Heart left ventricle (tissue), 13 donors: ENCODE results near the gene LGR6.

Source experiments
- POLR2A ChIP-seq, 2 donors: fragments of 450-650 bp; IDR thresholded peaks; one replicate each; pipeline ENCODE4 v1.6.1; 2017; ENCODE audit warnings: antibody characterized with exemption in 2 of 2, mild to moderate bottlenecking in 2 of 2, moderate library complexity in 2 of 2
- TF ChIP-seq, protein P1 (sequence below), 12 donors: fragments of 200-600 bp; sonication (generic) in 4 of 12; IDR thresholded peaks; one replicate each; pipeline versions ENCODE4 v1.5.0 to v1.8.0; 2018 to 2022; ENCODE audit warnings: antibody characterized with exemption in 12 of 12, mild to moderate bottlenecking in 5 of 12
- donor health status: ischemic (EF 13 %, LVEDD 7.1; RV severe dilation, severe dysfunction).
- donor health status: DM: no; HTN: yes; CAD: no.
- donor health status: DM: no; HTN: no; CAD: no.
- donor health status: ischemic (EF 25% LVEDD 6.9; RV normal size, moderate dysfunction).
- donor health status: ischemic (EF 25% LVEDD 5.7; RV mildly dilated, moderate dysfunction).
- donor health status: ischemic (EF 35%, LVEDD 5.7; RV mildly dilated, moderate dysfunction).
- donor health status: nonischemic (EF 11% LVEDD 7.7; RV severe dilation, severe dysfunction).
- donor health status: DM: yes; HTN: yes; CAD: no.
- donor health status: PGD.
- donor health status: ischemic (EF 29% LVEDD 5.4; RV normal size, mild dysfunction).
- donor health status: nonischemic (EF 23%, LVEDD 6.1; RV moderate dilation, normal function).

DNA sequence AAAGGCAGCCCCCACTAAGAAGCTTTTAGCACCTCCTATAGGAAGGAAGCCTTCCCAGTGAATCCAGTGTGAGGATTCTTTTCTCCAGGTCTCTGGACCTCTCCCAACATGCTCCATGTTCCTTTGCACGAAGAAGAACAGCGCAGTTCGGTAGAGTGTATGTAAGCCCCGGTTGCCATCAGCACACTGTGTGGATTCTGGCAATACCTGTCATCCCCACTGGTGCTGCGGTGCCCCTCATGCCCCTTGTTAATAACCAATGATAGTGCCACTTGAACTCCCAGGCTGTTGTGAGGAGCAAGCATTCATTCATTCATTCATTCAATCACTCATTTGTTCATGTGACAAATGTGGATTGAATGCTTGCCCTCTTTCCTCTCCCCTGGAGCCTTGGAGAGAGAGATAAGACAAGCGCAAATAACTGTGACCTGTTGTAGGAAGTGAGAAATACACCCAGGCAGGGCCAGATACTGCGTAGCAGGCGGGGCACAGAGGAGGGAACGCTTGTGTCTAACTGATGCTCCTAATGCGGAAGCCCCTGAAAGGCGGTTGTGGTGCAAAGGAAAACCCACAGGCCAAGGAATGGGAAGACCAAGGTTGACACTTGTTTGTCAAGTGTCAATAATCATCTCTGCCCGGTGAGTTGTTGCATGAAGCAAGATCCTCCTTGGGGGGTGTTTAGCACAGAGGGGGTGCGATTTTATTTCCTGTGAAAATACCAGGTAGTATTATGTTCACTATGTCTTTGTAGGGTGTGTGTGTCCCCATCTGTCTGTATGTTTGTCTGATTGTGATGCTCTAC is 9.8 kb downstream of the LGR6 start:
- TF ChIP-seq, protein P1, sequence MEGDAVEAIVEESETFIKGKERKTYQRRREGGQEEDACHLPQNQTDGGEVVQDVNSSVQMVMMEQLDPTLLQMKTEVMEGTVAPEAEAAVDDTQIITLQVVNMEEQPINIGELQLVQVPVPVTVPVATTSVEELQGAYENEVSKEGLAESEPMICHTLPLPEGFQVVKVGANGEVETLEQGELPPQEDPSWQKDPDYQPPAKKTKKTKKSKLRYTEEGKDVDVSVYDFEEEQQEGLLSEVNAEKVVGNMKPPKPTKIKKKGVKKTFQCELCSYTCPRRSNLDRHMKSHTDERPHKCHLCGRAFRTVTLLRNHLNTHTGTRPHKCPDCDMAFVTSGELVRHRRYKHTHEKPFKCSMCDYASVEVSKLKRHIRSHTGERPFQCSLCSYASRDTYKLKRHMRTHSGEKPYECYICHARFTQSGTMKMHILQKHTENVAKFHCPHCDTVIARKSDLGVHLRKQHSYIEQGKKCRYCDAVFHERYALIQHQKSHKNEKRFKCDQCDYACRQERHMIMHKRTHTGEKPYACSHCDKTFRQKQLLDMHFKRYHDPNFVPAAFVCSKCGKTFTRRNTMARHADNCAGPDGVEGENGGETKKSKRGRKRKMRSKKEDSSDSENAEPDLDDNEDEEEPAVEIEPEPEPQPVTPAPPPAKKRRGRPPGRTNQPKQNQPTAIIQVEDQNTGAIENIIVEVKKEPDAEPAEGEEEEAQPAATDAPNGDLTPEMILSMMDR (IDR thresholded peaks at IDR 0.05), result no peak
- TF ChIP-seq POLR2A (IDR thresholded peaks at IDR 0.05), result no peak
